HepG2 (cell line): ENCODE measurements around the gene TMEM258. TPM values are rescaled to one million over a fixed set of nuclear protein-coding genes. Genes with fewer than 3 reads are reported as not detected.

Experiments used
- ARHGAP35 ChIP-seq: sonication (generic); formaldehyde crosslinking; IDR thresholded peaks from 2 replicates; pipeline ENCODE4 v1.9.0; 2022; ENCODE audit warnings: mild to moderate bottlenecking, inconsistent platforms, moderate library complexity, missing genetic modification reagents, borderline replicate concordance
- CBX1 ChIP-seq: IDR thresholded peaks from one replicate; pipeline ENCODE4 v1.6.1; 2016; ENCODE audit warnings: antibody characterized with exemption, low read depth
- CTCF ChIP-seq: sonication (generic); formaldehyde crosslinking; IDR thresholded peaks from 2 replicates; pipeline ENCODE4 v1.5.0; 2020; ENCODE audit warnings: mild to moderate bottlenecking, missing genetic modification reagents, moderate library complexity
- FLYWCH1 ChIP-seq: sonication (generic); formaldehyde crosslinking; IDR thresholded peaks from 2 replicates; pipeline ENCODE4 v1.8.1; 2023; ENCODE audit warnings: mild to moderate bottlenecking, missing genetic modification reagents
- FOXM1 ChIP-seq: sonication (generic); formaldehyde crosslinking; IDR thresholded peaks from 2 replicates; pipeline ENCODE4 v1.5.0; 2020; ENCODE audit warnings: missing genetic modification reagents
- HNRNPK ChIP-seq: fragments of 200-400 bp; formaldehyde crosslinking; IDR thresholded peaks from 2 replicates; pipeline ENCODE4 v1.6.1; 2018; ENCODE audit warnings: low read length, low read depth, moderate library complexity, mild to moderate bottlenecking; ENCODE audit not compliant: poor library complexity, severe bottlenecking
- KLF13 ChIP-seq: sonication (generic); formaldehyde crosslinking; IDR thresholded peaks from 2 replicates; pipeline ENCODE4 v1.4.0; 2020; ENCODE audit warnings: mild to moderate bottlenecking, missing genetic modification reagents
- KLF6 ChIP-seq: IDR thresholded peaks from 2 replicates; pipeline ENCODE4 v1.8.0; 2016; ENCODE audit warnings: missing biosample characterization, missing genetic modification reagents
- MTERF4 ChIP-seq: sonication (generic); formaldehyde crosslinking; IDR thresholded peaks from 2 replicates; pipeline ENCODE4 v1.8.0; 2023; ENCODE audit warnings: mild to moderate bottlenecking, missing genetic modification reagents
- MYNN ChIP-seq: sonication (generic); formaldehyde crosslinking; IDR thresholded peaks from 2 replicates; pipeline ENCODE4 v1.4.0; 2020; ENCODE audit warnings: mild to moderate bottlenecking, low read depth, missing genetic modification reagents
- REPIN1 ChIP-seq: sonication (generic); formaldehyde crosslinking; IDR thresholded peaks from 2 replicates; pipeline ENCODE4 v1.8.0; 2022; ENCODE audit warnings: missing genetic modification reagents, low read depth, mild to moderate bottlenecking, borderline replicate concordance
- RERE ChIP-seq: IDR thresholded peaks from 2 replicates; pipeline ENCODE4 v1.6.1; 2016; ENCODE audit warnings: low read depth, missing genetic modification reagents, missing compliant biosample characterization
- ZNF235 ChIP-seq: sonication (generic); formaldehyde crosslinking; IDR thresholded peaks from 2 replicates; pipeline ENCODE4 v1.8.1; 2023; ENCODE audit warnings: mild to moderate bottlenecking, missing genetic modification reagents, borderline replicate concordance
- ZNF333 ChIP-seq: sonication (generic); formaldehyde crosslinking; IDR thresholded peaks from 2 replicates; pipeline ENCODE4 v1.4.0; 2020; ENCODE audit warnings: mild to moderate bottlenecking, missing genetic modification reagents, borderline replicate concordance
- ZNF343 ChIP-seq: sonication (generic); formaldehyde crosslinking; IDR thresholded peaks from 2 replicates; pipeline ENCODE4 v1.4.0; 2020; ENCODE audit warnings: mild to moderate bottlenecking, missing genetic modification reagents
- ZNF558 ChIP-seq: sonication (generic); formaldehyde crosslinking; IDR thresholded peaks from 2 replicates; pipeline ENCODE4 v1.9.0; 2022; ENCODE audit warnings: mild to moderate bottlenecking, missing genetic modification reagents, borderline replicate concordance
- ZNF615 ChIP-seq: sonication (generic); formaldehyde crosslinking; IDR thresholded peaks from 2 replicates; pipeline ENCODE4 v1.5.0; 2020; ENCODE audit warnings: mild to moderate bottlenecking, missing genetic modification reagents, borderline replicate concordance
- ZSCAN12 ChIP-seq: sonication (generic); formaldehyde crosslinking; IDR thresholded peaks from 2 replicates; pipeline ENCODE4 v1.9.0; 2021; ENCODE audit warnings: mild to moderate bottlenecking, missing genetic modification reagents
- polyA plus RNA-seq, 8 experiments: library from polyadenylated mRNA; depleted of rRNA in 3 of 8; stranded (reverse) in 7 of 8; unstranded in 1 of 8; fragments of >200 nt; fragmentation: Illumina TruSeq in 4 of 8; extraction: Trizol in 4 of 8; gene quantifications; 2 replicates each; pipeline versions ENCODE4 v1.2.1 to v1.2.3, GENCODE V29; 2011 to 2016; ENCODE audit warnings: low read depth in 4 of 8, missing spikeins in 1 of 8, mixed read lengths in 1 of 8; ENCODE audit not compliant: insufficient read depth in 1 of 8
- total RNA-seq, 5 experiments: library from RNA; depleted of rRNA; stranded (reverse); fragments of >200 nt; fragmentation: Illumina TruSeq; extraction: Trizol; gene quantifications; 2 replicates each; pipeline ENCODE4 v1.2.3, GENCODE V29; 2016; ENCODE audit warnings: low read depth in 1 of 5

TMEM258 gene
- total and polyA plus RNA-seq, 2 of the 13 experiments (the other 11 are each of a cell fraction or from before 2014, with no cell fraction given) = 175 to 424 TPM

GRCh38 chr11:61816736-61817455 lies 24.5 kb upstream of the TMEM258 start, which contains the start of gene FADS1 (continued):
- TF ChIP-seq RERE (CRISPR knock-in tag) (no peak), CTCF (CRISPR knock-in tag) (peak; percentile 95), MYNN (CRISPR knock-in tag) (peak; percentile 66; the same call in 1 of the 2 replicates), ZNF558 (no peak; the same call in 1 of the 2 replicates), HNRNPK (peak; percentile 99), ZSCAN12 (CRISPR knock-in tag) (no peak; the same call in 1 of the 2 replicates), ZNF343 (CRISPR knock-in tag) (peak; percentile 96), FLYWCH1 (no peak), ZNF333 (peak; percentile 93; the same call in 1 of the 2 replicates), MTERF4 (CRISPR knock-in tag) (no peak; the same call in 1 of the 2 replicates), FOXM1 (no peak), CBX1 (peak; percentile 85), ARHGAP35 (CRISPR knock-in tag) (no peak), KLF6 (CRISPR knock-in tag) (peak; percentile 53; the same call in 1 of the 2 replicates), ZNF235 (peak; percentile 95; the same call in 1 of the 2 replicates), ZNF615 (CRISPR knock-in tag) (no peak), REPIN1 (CRISPR knock-in tag) (peak; percentile 82; the same call in 1 of the 2 replicates), KLF13 (CRISPR knock-in tag) (no peak)
